Transverse colon (tissue), 4 donors: Measurements from ENCODE around the gene POLD1.

ENCODE experiments used
- EP300 ChIP-seq: sonication (generic); formaldehyde crosslinking; IDR thresholded peaks from one replicate; pipeline ENCODE4 v1.6.1; 2017; ENCODE audit warnings: antibody characterized with exemption, low read depth
- POLR2A ChIP-seq: fragments of 450-650 bp; IDR thresholded peaks from one replicate; pipeline ENCODE4 v1.6.1; 2016; ENCODE audit warnings: antibody characterized with exemption, mild to moderate bottlenecking, moderate library complexity
- POLR2AphosphoS5 ChIP-seq, 3 donors: sonication (generic); formaldehyde crosslinking; IDR thresholded peaks; one replicate each; pipeline ENCODE4 v1.6.1; 2016; ENCODE audit warnings: antibody characterized with exemption in 3 of 3
- TF ChIP-seq, protein P1 (sequence below), 5 experiments: fragments of 200-600 bp in 3 of 5; fragments of 450-650 bp in 2 of 5; sonication (generic) in 3 of 5; IDR thresholded peaks; 1 replicate in 2 of 5; 2 replicates in 3 of 5; pipeline ENCODE4 v1.5.1; 2016 to 2017; ENCODE audit warnings: antibody characterized with exemption in 5 of 5, inconsistent platforms in 3 of 5, mild to moderate bottlenecking in 2 of 5, moderate library complexity in 1 of 5

DNA sequence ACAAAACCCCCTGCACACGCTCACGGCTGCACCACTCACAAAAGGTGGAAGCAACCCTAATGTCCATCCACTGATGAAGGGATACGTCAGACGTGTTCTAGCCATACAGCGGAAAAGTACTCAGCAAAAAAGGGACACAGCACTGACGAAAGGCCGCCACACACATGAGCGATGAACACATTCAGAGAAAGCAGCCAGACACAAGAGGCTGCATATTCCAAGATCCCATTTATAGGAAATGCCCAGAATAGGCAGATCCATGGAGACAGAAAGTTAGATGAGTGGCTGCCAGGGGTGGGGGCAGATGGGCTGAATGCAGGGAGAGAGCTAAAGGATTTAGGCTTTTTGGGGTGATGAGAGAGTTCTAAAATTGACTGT is 3.7 kb downstream of the POLD1 start:
- TF ChIP-seq, protein P1, sequence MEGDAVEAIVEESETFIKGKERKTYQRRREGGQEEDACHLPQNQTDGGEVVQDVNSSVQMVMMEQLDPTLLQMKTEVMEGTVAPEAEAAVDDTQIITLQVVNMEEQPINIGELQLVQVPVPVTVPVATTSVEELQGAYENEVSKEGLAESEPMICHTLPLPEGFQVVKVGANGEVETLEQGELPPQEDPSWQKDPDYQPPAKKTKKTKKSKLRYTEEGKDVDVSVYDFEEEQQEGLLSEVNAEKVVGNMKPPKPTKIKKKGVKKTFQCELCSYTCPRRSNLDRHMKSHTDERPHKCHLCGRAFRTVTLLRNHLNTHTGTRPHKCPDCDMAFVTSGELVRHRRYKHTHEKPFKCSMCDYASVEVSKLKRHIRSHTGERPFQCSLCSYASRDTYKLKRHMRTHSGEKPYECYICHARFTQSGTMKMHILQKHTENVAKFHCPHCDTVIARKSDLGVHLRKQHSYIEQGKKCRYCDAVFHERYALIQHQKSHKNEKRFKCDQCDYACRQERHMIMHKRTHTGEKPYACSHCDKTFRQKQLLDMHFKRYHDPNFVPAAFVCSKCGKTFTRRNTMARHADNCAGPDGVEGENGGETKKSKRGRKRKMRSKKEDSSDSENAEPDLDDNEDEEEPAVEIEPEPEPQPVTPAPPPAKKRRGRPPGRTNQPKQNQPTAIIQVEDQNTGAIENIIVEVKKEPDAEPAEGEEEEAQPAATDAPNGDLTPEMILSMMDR (IDR thresholded peaks at IDR 0.05), result no peak
- no peak for TF ChIP-seq EP300
- TF ChIP-seq POLR2AphosphoS5 (IDR thresholded peaks at IDR 0.05), result no peak
- TF ChIP-seq POLR2A, result no peak
